GM23338 (cell line): ENCODE measurements around the gene TSPAN32. TPM values are rescaled to one million over a fixed set of nuclear protein-coding genes. Genes with fewer than 3 reads are reported as not detected.

Source experiments
- ATAC-seq: fragments of 200-7000 bp; cut with Tn5 transposase; 3 replicates; pipeline ENCODE4 v1.9.1; 2020
- DNase-seq: peaks from one replicate; pipeline ENCODE4 v3.0.0-alpha.2; 2015; ENCODE audit warnings: low spot score
- H2AFZ ChIP-seq: fragments of 200-600 bp; sonication (generic); 2 replicates; pipeline ENCODE4 v1.8.0; 2016; ENCODE audit warnings: antibody characterized with exemption, mild to moderate bottlenecking, moderate library complexity
- H3F3A ChIP-seq: fragments of 200-600 bp; sonication (generic); replicated peaks from 2 replicates; pipeline ENCODE4 v1.8.0; 2017; ENCODE audit warnings: antibody characterized with exemption, mixed run types, low read depth
- H3K27ac ChIP-seq: fragments of 200-600 bp; sonication (generic); 2 replicates; pipeline ENCODE4 v1.6.1; 2016; ENCODE audit warnings: low read depth
- H3K27me3 ChIP-seq: fragments of 200-600 bp; sonication (generic); 2 replicates; pipeline ENCODE4 v1.8.0; 2016; ENCODE audit warnings: mild to moderate bottlenecking, mixed run types, moderate library complexity; ENCODE audit not compliant: insufficient read depth
- H3K36me3 ChIP-seq: fragments of 200-600 bp; sonication (generic); 2 replicates; pipeline ENCODE4 v1.8.0; 2016; ENCODE audit warnings: mild to moderate bottlenecking; ENCODE audit not compliant: insufficient read depth
- H3K4me1 ChIP-seq: fragments of 200-600 bp; sonication (generic); 2 replicates; pipeline ENCODE4 v1.8.0; 2016; ENCODE audit warnings: mild to moderate bottlenecking, moderate library complexity; ENCODE audit not compliant: insufficient read depth
- H3K4me2 ChIP-seq: fragments of 200-600 bp; sonication (generic); 2 replicates; pipeline ENCODE4 v1.7.1; 2017; ENCODE audit warnings: mixed run types
- H3K4me3 ChIP-seq: fragments of 200-600 bp; sonication (generic); 2 replicates; pipeline ENCODE4 v1.6.1; 2016; ENCODE audit warnings: mixed run types
- H3K79me2 ChIP-seq: fragments of 200-600 bp; sonication (generic); replicated peaks from 2 replicates; pipeline ENCODE4 v1.8.0; 2017; ENCODE audit warnings: mild to moderate bottlenecking; ENCODE audit not compliant: insufficient read depth
- H3K9me2 ChIP-seq: fragments of 200-600 bp; sonication (generic); 2 replicates; pipeline ENCODE4 v1.8.0; 2017; ENCODE audit not compliant: insufficient read depth
- H4K20me1 ChIP-seq: fragments of 200-600 bp; sonication (generic); replicated peaks from 2 replicates; pipeline ENCODE4 v1.8.0; 2017; ENCODE audit warnings: mild to moderate bottlenecking; ENCODE audit not compliant: insufficient read depth
- H3K27ac Mint-ChIP-seq: 2 replicates; pipeline ENCODE4 v1.8.0; 2020; ENCODE audit warnings: inconsistent platforms, mild to moderate bottlenecking, moderate library complexity, mixed read lengths
- H3K27me3 Mint-ChIP-seq: 3 replicates; pipeline ENCODE4 v1.8.0; 2022; ENCODE audit warnings: low read depth, mild to moderate bottlenecking, moderate library complexity, mixed read lengths, inconsistent platforms; ENCODE audit not compliant: insufficient read depth, poor library complexity
- H3K36me3 Mint-ChIP-seq: 3 replicates; pipeline ENCODE4 v1.8.0; 2021; ENCODE audit warnings: low read depth, mild to moderate bottlenecking, inconsistent platforms, moderate library complexity, mixed read lengths
- H3K4me1 Mint-ChIP-seq: 3 replicates; pipeline ENCODE4 v1.8.0; 2020; ENCODE audit warnings: mild to moderate bottlenecking, inconsistent platforms, mixed read lengths
- H3K4me3 Mint-ChIP-seq: 3 replicates; pipeline ENCODE4 v1.8.0; 2021; ENCODE audit warnings: moderate library complexity, mild to moderate bottlenecking, inconsistent platforms, mixed read lengths
- H3K9me3 Mint-ChIP-seq: 3 replicates; pipeline ENCODE4 v1.8.0; 2020; ENCODE audit warnings: moderate library complexity, mild to moderate bottlenecking, inconsistent platforms, mixed read lengths
- EZH2 ChIP-seq: fragments of 200-600 bp; sonication (generic); IDR thresholded peaks from one replicate; pipeline ENCODE4 v1.8.0; 2017; ENCODE audit warnings: antibody characterized with exemption, mild to moderate bottlenecking, low read depth; ENCODE audit not compliant: unreplicated experiment
- EZH2phosphoT487 ChIP-seq: fragments of 200-600 bp; sonication (generic); IDR thresholded peaks from one replicate; pipeline ENCODE4 v1.8.1; 2018; ENCODE audit warnings: antibody characterized with exemption; ENCODE audit not compliant: unreplicated experiment
- NANOG ChIP-seq: IDR thresholded peaks from 2 replicates; pipeline ENCODE4 v1.6.1; 2016; ENCODE audit warnings: antibody characterized with exemption, borderline replicate concordance
- POLR2AphosphoS5 ChIP-seq: IDR thresholded peaks from 2 replicates; pipeline ENCODE4 v1.6.1; 2016; ENCODE audit warnings: antibody characterized with exemption, low read depth
- STAT1 ChIP-seq: IDR thresholded peaks from one replicate; pipeline ENCODE4 v1.6.1; 2016; ENCODE audit warnings: antibody characterized with exemption; ENCODE audit not compliant: unreplicated experiment
- ZNF114 ChIP-seq: fragments of 250-450 bp; sonication (Bioruptor Pico); IDR thresholded peaks from 2 replicates; pipeline ENCODE4 v1.5.0; 2020; ENCODE audit warnings: mild to moderate bottlenecking, moderate library complexity
- ZNF331 ChIP-seq: fragments of 250-450 bp; sonication (Bioruptor Pico); IDR thresholded peaks from 2 replicates; pipeline ENCODE4 v1.5.0; 2020; ENCODE audit warnings: low read depth, mild to moderate bottlenecking, moderate library complexity
- polyA plus RNA-seq: library from polyadenylated mRNA; unstranded; fragments of >200 nt; fragmentation: Nextera tagmentation; extraction: Ambion mirVana; gene quantifications from 2 replicates; pipeline ENCODE4 v1.2.1, GENCODE V29; 2016
- total RNA-seq: library from RNA; depleted of rRNA; stranded (reverse); fragments of >200 nt; shearing (Covaris generic); gene quantifications from 2 replicates; pipeline ENCODE4 v1.2.3, GENCODE V29; 2014
- TF ChIP-seq, protein P1 (sequence below): IDR thresholded peaks from one replicate; pipeline ENCODE4 v1.6.1; 2018; ENCODE audit warnings: antibody characterized with exemption; ENCODE audit not compliant: unreplicated experiment
- TF ChIP-seq, protein P2 (sequence below): fragments of 250-450 bp; sonication (Bioruptor Pico); IDR thresholded peaks from 2 replicates; pipeline ENCODE4 v1.5.0; 2020; ENCODE audit warnings: mild to moderate bottlenecking, moderate library complexity

TSPAN32 gene
- total and polyA plus RNA-seq, 2 experiments from 2014 or later, result not detected

DNA sequence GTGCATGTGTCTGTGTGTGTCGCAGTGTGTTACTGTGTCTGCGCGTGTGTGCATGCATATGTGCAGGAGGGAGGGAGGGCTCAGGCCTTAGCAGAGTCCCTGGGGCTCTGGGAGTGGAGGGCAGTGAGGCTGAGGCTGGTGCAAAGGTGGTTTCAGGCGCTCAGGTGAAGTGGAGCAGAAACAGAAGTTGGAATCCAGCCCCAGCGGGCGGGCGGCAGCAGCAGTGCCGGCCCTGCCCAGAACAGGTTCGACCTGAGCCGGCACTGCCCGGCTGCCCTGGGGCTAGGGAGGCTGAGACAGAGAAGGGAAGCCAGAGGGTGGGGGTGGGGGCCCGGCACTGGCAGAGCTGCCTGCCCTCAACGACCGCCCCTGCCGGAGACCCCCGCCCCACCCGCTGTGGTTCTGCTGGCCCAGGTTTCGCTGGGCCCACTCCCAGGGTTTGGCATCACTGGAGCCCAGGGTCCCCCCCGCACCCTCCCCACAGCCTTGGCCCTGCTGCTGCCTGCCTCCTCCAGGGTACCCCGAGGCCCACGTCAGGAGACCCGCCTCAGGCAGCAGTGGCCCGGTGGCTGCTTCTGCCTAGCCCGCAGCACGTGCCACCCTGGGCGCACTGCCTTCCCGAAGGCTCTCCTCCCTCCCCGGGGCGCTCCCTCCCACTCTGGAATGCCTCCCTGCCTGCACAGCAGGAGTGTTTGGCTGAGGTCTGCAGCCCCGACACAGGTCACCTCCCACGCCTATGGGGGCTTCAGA, 44.7 kb upstream of the TSPAN32 start:
- Histone ChIP-seq H3K9me2 (no peaks in the 10 kb centered on the region), H2AFZ (no peak overlapping the region), H3K27ac (no peak overlapping the region), H3K4me3 (no peak overlapping the region), H3K4me1 (no peaks in the 10 kb centered on the region), H3K36me3 (no peaks in the 10 kb centered on the region), H3K79me2 (no peaks in the 10 kb centered on the region), H3K4me2 (no peak overlapping the region), H4K20me1 (no peaks in the 10 kb centered on the region), H3K27me3 (no peaks in the 10 kb centered on the region), H3F3A (no peaks in the 10 kb centered on the region)
- H3K36me3 Mint-ChIP-seq, result no peaks in the 10 kb centered on the region
- no peaks in the 10 kb centered on the region for H3K9me3 Mint-ChIP-seq
- no peak overlapping the region for H3K27ac Mint-ChIP-seq
- H3K27me3 Mint-ChIP-seq, result peaks cover 11% of the 10 kb centered on the region
- peaks cover 1% of the 10 kb centered on the region; the same call in 1 of the 3 replicates for H3K4me1 Mint-ChIP-seq
- peak; percentile 18 for ATAC-seq
- TF ChIP-seq, protein P1, sequence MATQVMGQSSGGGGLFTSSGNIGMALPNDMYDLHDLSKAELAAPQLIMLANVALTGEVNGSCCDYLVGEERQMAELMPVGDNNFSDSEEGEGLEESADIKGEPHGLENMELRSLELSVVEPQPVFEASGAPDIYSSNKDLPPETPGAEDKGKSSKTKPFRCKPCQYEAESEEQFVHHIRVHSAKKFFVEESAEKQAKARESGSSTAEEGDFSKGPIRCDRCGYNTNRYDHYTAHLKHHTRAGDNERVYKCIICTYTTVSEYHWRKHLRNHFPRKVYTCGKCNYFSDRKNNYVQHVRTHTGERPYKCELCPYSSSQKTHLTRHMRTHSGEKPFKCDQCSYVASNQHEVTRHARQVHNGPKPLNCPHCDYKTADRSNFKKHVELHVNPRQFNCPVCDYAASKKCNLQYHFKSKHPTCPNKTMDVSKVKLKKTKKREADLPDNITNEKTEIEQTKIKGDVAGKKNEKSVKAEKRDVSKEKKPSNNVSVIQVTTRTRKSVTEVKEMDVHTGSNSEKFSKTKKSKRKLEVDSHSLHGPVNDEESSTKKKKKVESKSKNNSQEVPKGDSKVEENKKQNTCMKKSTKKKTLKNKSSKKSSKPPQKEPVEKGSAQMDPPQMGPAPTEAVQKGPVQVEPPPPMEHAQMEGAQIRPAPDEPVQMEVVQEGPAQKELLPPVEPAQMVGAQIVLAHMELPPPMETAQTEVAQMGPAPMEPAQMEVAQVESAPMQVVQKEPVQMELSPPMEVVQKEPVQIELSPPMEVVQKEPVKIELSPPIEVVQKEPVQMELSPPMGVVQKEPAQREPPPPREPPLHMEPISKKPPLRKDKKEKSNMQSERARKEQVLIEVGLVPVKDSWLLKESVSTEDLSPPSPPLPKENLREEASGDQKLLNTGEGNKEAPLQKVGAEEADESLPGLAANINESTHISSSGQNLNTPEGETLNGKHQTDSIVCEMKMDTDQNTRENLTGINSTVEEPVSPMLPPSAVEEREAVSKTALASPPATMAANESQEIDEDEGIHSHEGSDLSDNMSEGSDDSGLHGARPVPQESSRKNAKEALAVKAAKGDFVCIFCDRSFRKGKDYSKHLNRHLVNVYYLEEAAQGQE, result no peak
- TF ChIP-seq NANOG, result no peak
- no peak for TF ChIP-seq STAT1
- TF ChIP-seq POLR2AphosphoS5, result no peak
- TF ChIP-seq, protein P2, sequence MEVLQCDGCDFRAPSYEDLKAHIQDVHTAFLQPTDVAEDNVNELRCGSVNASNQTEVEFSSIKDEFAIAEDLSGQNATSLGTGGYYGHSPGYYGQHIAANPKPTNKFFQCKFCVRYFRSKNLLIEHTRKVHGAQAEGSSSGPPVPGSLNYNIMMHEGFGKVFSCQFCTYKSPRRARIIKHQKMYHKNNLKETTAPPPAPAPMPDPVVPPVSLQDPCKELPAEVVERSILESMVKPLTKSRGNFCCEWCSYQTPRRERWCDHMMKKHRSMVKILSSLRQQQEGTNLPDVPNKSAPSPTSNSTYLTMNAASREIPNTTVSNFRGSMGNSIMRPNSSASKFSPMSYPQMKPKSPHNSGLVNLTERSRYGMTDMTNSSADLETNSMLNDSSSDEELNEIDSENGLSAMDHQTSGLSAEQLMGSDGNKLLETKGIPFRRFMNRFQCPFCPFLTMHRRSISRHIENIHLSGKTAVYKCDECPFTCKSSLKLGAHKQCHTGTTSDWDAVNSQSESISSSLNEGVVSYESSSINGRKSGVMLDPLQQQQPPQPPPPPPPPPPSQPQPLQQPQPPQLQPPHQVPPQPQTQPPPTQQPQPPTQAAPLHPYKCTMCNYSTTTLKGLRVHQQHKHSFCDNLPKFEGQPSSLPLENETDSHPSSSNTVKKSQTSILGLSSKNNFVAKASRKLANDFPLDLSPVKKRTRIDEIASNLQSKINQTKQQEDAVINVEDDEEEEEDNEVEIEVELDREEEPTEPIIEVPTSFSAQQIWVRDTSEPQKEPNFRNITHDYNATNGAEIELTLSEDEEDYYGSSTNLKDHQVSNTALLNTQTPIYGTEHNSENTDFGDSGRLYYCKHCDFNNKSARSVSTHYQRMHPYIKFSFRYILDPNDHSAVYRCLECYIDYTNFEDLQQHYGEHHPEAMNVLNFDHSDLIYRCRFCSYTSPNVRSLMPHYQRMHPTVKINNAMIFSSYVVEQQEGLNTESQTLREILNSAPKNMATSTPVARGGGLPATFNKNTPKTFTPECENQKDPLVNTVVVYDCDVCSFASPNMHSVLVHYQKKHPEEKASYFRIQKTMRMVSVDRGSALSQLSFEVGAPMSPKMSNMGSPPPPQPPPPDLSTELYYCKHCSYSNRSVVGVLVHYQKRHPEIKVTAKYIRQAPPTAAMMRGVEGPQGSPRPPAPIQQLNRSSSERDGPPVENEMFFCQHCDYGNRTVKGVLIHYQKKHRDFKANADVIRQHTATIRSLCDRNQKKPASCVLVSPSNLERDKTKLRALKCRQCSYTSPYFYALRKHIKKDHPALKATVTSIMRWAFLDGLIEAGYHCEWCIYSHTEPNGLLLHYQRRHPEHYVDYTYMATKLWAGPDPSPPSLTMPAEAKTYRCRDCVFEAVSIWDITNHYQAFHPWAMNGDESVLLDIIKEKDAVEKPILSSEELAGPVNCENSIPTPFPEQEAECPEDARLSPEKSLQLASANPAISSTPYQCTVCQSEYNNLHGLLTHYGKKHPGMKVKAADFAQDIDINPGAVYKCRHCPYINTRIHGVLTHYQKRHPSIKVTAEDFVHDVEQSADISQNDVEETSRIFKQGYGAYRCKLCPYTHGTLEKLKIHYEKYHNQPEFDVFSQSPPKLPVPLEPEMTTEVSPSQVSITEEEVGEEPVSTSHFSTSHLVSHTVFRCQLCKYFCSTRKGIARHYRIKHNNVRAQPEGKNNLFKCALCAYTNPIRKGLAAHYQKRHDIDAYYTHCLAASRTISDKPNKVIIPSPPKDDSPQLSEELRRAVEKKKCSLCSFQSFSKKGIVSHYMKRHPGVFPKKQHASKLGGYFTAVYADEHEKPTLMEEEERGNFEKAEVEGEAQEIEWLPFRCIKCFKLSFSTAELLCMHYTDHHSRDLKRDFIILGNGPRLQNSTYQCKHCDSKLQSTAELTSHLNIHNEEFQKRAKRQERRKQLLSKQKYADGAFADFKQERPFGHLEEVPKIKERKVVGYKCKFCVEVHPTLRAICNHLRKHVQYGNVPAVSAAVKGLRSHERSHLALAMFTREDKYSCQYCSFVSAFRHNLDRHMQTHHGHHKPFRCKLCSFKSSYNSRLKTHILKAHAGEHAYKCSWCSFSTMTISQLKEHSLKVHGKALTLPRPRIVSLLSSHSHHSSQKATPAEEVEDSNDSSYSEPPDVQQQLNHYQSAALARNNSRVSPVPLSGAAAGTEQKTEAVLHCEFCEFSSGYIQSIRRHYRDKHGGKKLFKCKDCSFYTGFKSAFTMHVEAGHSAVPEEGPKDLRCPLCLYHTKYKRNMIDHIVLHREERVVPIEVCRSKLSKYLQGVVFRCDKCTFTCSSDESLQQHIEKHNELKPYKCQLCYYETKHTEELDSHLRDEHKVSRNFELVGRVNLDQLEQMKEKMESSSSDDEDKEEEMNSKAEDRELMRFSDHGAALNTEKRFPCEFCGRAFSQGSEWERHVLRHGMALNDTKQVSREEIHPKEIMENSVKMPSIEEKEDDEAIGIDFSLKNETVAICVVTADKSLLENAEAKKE (CRISPR knock-in tag), result no peak
- no peak for TF ChIP-seq ZNF114 (CRISPR knock-in tag)
- no peak for TF ChIP-seq EZH2phosphoT487
- no peak for TF ChIP-seq ZNF331 (CRISPR knock-in tag)
- TF ChIP-seq EZH2, result no peak
- DNase-seq, result no peak
- no peak overlapping the region for H3K4me3 Mint-ChIP-seq
